Tibial nerve (tissue), 4 donors: ENCODE results near the gene LBX2.

ENCODE experiments used
- EP300 ChIP-seq, 2 donors: sonication (generic); formaldehyde crosslinking; IDR thresholded peaks; one replicate each; pipeline ENCODE4 v1.6.1; 2017; ENCODE audit warnings: antibody characterized with exemption in 2 of 2, mild to moderate bottlenecking in 1 of 2
- POLR2A ChIP-seq, 2 donors: fragments of 450-650 bp; IDR thresholded peaks; one replicate each; pipeline ENCODE4 v1.6.1; 2017; ENCODE audit warnings: antibody characterized with exemption in 2 of 2, mild to moderate bottlenecking in 2 of 2, moderate library complexity in 2 of 2
- TF ChIP-seq, protein P1 (sequence below), 5 experiments: fragments of 200-600 bp in 3 of 5; fragments of 450-650 bp in 2 of 5; sonication (generic) in 3 of 5; IDR thresholded peaks; one replicate each; pipeline ENCODE4 v1.5.1; 2016 to 2019; ENCODE audit warnings: antibody characterized with exemption in 5 of 5, mild to moderate bottlenecking in 3 of 5, moderate library complexity in 2 of 5

DNA sequence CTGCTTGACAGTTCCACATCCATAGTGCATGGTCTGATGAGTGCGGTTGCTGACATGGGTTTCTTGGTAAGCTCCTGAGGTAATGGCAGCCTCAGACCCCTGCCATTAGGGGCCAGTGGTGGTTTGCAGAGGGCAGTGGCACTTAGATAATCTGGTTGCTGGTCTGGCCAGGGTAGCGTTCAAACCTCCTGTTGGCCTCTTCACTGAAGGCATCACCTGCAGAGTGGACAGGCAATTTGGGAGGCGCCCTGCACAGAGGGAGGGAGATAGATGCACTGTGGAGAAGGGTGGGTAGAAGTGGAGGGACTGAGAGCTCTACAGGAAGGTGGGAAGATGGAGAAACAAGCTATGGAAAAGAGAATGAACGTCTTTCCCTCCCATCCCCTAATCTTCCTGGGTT is 34.1 kb upstream of the LBX2 start:
- TF ChIP-seq, protein P1, sequence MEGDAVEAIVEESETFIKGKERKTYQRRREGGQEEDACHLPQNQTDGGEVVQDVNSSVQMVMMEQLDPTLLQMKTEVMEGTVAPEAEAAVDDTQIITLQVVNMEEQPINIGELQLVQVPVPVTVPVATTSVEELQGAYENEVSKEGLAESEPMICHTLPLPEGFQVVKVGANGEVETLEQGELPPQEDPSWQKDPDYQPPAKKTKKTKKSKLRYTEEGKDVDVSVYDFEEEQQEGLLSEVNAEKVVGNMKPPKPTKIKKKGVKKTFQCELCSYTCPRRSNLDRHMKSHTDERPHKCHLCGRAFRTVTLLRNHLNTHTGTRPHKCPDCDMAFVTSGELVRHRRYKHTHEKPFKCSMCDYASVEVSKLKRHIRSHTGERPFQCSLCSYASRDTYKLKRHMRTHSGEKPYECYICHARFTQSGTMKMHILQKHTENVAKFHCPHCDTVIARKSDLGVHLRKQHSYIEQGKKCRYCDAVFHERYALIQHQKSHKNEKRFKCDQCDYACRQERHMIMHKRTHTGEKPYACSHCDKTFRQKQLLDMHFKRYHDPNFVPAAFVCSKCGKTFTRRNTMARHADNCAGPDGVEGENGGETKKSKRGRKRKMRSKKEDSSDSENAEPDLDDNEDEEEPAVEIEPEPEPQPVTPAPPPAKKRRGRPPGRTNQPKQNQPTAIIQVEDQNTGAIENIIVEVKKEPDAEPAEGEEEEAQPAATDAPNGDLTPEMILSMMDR (IDR thresholded peaks at IDR 0.05), result no peak
- TF ChIP-seq EP300 (IDR thresholded peaks at IDR 0.05) (no peak), POLR2A (IDR thresholded peaks at IDR 0.05) (no peak)
